WTC11 (cell line): Measurements from ENCODE around the gene ARHGEF12. TPM values are rescaled to one million over a fixed set of nuclear protein-coding genes. Genes with fewer than 3 reads are reported as not detected.

Source experiments
- ATAC-seq: fragments of 200-7000 bp; cut with Tn5 transposase; 2 replicates; pipeline ENCODE4 v1.10.0; 2021; ENCODE audit warnings: mild to moderate bottlenecking, moderate library complexity
- CTCF ChIA-PET: fragments of 300-600 bp; sonication (Branson Sonifier 250); formaldehyde crosslinking; loops from one replicate; lab custom pipeline; 2021; ENCODE audit warnings: antibody characterized with exemption; lab: Charles Lee
- POLR2A ChIA-PET: fragments of 350-600 bp; sonication (Branson Sonifier 250); formaldehyde crosslinking; loops from one replicate; lab custom pipeline; 2021; ENCODE audit warnings: antibody characterized with exemption; lab: Charles Lee
- DNase-seq: peaks from one replicate; pipeline ENCODE4 v3.0.0; 2021; ENCODE audit warnings: low spot score
- H3K27ac Mint-ChIP-seq: 2 replicates; pipeline ENCODE4 v1.8.0; 2021; ENCODE audit warnings: mixed read lengths
- H3K27me3 Mint-ChIP-seq: 2 replicates; pipeline ENCODE4 v1.8.0; 2021; ENCODE audit warnings: low read depth, mild to moderate bottlenecking, moderate library complexity, mixed read lengths
- H3K36me3 Mint-ChIP-seq: 2 replicates; pipeline ENCODE4 v1.8.0; 2021; ENCODE audit warnings: mixed read lengths
- H3K4me1 Mint-ChIP-seq: 2 replicates; pipeline ENCODE4 v1.8.0; 2022; ENCODE audit warnings: mixed read lengths
- H3K4me3 Mint-ChIP-seq: 2 replicates; pipeline ENCODE4 v1.8.0; 2021; ENCODE audit warnings: mild to moderate bottlenecking, moderate library complexity, mixed read lengths
- H3K9me3 Mint-ChIP-seq: 2 replicates; pipeline ENCODE4 v1.8.0; 2021; ENCODE audit warnings: mixed read lengths
- ATF1 ChIP-seq: sonication (generic); formaldehyde crosslinking; IDR thresholded peaks from 2 replicates; pipeline ENCODE4 v1.8.1; 2023; ENCODE audit warnings: mild to moderate bottlenecking, moderate library complexity, missing genetic modification reagents
- HMGA2 ChIP-seq: fragments of 250-450 bp; sonication (Bioruptor Pico); IDR thresholded peaks from 2 replicates; pipeline ENCODE4 v1.4.0; 2021; ENCODE audit warnings: mild to moderate bottlenecking, moderate library complexity
- IRF2 ChIP-seq: sonication (generic); formaldehyde crosslinking; IDR thresholded peaks from 2 replicates; pipeline ENCODE4 v1.8.0; 2022; ENCODE audit warnings: low read depth, missing genetic modification reagents, borderline replicate concordance
- MYBL2 ChIP-seq: sonication (generic); formaldehyde crosslinking; IDR thresholded peaks from 2 replicates; pipeline ENCODE4 v1.8.1; 2023; ENCODE audit warnings: mild to moderate bottlenecking, moderate library complexity, missing genetic modification reagents
- OVOL2 ChIP-seq: fragments of 250-450 bp; sonication (Bioruptor Pico); IDR thresholded peaks from 2 replicates; pipeline ENCODE4 v1.9.0; 2021; ENCODE audit warnings: mild to moderate bottlenecking, borderline replicate concordance
- PRRX2 ChIP-seq: fragments of 250-450 bp; sonication (Bioruptor Pico); IDR thresholded peaks from 2 replicates; pipeline ENCODE4 v1.8.0; 2021; ENCODE audit warnings: mild to moderate bottlenecking
- RELA ChIP-seq: sonication (generic); formaldehyde crosslinking; IDR thresholded peaks from 2 replicates; pipeline ENCODE4 v1.8.1; 2022; ENCODE audit warnings: missing genetic modification reagents, mild to moderate bottlenecking, borderline replicate concordance
- SMAD3 ChIP-seq: sonication (generic); formaldehyde crosslinking; IDR thresholded peaks from 2 replicates; pipeline ENCODE4 v1.8.0; 2022; ENCODE audit warnings: missing genetic modification reagents, mild to moderate bottlenecking, borderline replicate concordance
- SP1 ChIP-seq: sonication (generic); formaldehyde crosslinking; conservative IDR thresholded peaks from 2 replicates; pipeline ENCODE4 v1.8.1; 2022; ENCODE audit warnings: missing genetic modification reagents
- TCF7 ChIP-seq: sonication (generic); formaldehyde crosslinking; IDR thresholded peaks from 2 replicates; pipeline ENCODE4 v1.8.0; 2022; ENCODE audit warnings: mild to moderate bottlenecking, low read depth, missing genetic modification reagents, moderate library complexity
- TEAD1 ChIP-seq: sonication (generic); formaldehyde crosslinking; IDR thresholded peaks from 2 replicates; pipeline ENCODE4 v1.8.0; 2022; ENCODE audit warnings: mild to moderate bottlenecking, missing genetic modification reagents
- TEAD4 ChIP-seq: sonication (generic); formaldehyde crosslinking; IDR thresholded peaks from 2 replicates; pipeline ENCODE4 v1.8.0; 2022; ENCODE audit warnings: mild to moderate bottlenecking, missing genetic modification reagents
- ZNF423 ChIP-seq: fragments of 250-450 bp; sonication (Bioruptor Pico); IDR thresholded peaks from 2 replicates; pipeline ENCODE4 v2.1.2; 2022; ENCODE audit warnings: mild to moderate bottlenecking, moderate library complexity
- total RNA-seq: library from RNA; stranded (reverse); gene quantifications from 3 replicates; pipeline ENCODE4 v1.2.3, GENCODE V29; 2021
- TF ChIP-seq, protein P1 (sequence below): sonication (generic); formaldehyde crosslinking; IDR thresholded peaks from 2 replicates; pipeline ENCODE4 v1.8.0; 2022; ENCODE audit warnings: mild to moderate bottlenecking, missing genetic modification reagents
- TF ChIP-seq, protein P2 (sequence below): sonication (generic); formaldehyde crosslinking; IDR thresholded peaks from 2 replicates; pipeline ENCODE4 v1.8.0; 2022; ENCODE audit warnings: missing genetic modification reagents
- TF ChIP-seq, protein P3 (sequence below): sonication (generic); formaldehyde crosslinking; IDR thresholded peaks from 2 replicates; pipeline ENCODE4 v1.8.1; 2023; ENCODE audit warnings: mild to moderate bottlenecking, moderate library complexity, missing genetic modification reagents
- TF ChIP-seq, protein P4 (sequence below): sonication (generic); formaldehyde crosslinking; IDR thresholded peaks from 2 replicates; pipeline ENCODE4 v1.8.1; 2022; ENCODE audit warnings: low read depth, mild to moderate bottlenecking, moderate library complexity, missing genetic modification reagents, borderline replicate concordance
- TF ChIP-seq, protein P5 (sequence below): fragments of 200-600 bp; IDR thresholded peaks from 2 replicates; pipeline ENCODE4 v1.8.0; 2022; ENCODE audit warnings: antibody characterized with exemption
- TF ChIP-seq, protein P6 (sequence below): fragments of 250-450 bp; sonication (Bioruptor Pico); IDR thresholded peaks from 2 replicates; pipeline ENCODE4 v1.9.0; 2021; ENCODE audit warnings: mild to moderate bottlenecking
- TF ChIP-seq, protein P7 (sequence below): sonication (generic); formaldehyde crosslinking; IDR thresholded peaks from 2 replicates; pipeline ENCODE4 v1.8.1; 2022; ENCODE audit warnings: low read depth, missing genetic modification reagents, borderline replicate concordance

Gene ARHGEF12
- total RNA-seq, 1 experiment from 2014 or later, result 35.8 TPM

DNA sequence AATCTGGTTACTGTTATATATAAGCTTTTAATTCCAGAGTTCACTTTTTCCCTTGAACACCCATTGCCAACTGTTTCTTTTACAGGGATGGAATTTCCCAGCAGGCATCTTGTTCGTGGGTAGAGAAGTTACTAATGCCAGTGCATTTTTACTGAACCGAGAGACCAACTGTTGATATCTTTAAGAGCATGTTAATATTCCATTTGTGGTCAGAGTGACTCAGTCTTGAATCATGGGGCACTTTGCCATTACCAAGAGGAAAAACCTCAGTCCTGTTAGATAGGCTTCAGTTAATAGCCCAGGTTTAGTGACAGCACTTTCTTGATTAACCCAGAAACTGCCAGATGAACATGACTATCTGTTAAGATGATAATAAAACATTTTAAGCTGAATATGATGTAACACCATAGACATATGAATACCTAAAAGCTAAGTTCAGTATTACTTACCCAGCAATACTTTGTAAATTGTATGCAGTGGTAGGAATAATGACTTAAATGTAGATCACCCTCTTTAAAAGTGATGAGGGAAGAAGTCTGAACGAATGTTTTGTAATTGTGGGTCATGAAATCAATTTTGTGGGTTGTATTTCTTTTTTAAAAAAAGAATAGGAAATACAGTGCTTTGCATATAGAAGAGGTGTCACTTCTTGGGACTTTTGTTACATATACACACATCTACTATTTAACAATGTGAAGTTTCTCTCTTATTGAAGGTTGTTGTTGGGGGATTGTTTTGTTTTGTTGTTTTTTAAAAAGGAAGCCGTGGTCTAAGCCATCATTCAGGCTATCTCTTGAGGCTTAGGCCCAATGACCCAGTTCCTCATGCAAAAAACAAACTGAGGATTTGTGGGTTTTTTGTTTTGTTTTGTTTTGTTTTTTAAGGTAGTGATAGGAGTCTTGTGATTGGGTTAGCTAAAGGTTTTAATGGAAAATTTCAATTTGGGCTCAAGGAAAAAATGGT lies 96.1 kb downstream of the ARHGEF12 start:
- Mint-ChIP-seq H3K27ac (no peak overlapping the region), H3K4me1 (no peaks in the 10 kb centered on the region), H3K9me3 (no peaks in the 10 kb centered on the region), H3K27me3 (no peaks in the 10 kb centered on the region), H3K4me3 (no peak overlapping the region), H3K36me3 (no peaks in the 10 kb centered on the region)
- DNase-seq, result no peak
- TF ChIP-seq RELA (CRISPR knock-in tag) (no peak), OVOL2 (no peak), SP1 (CRISPR knock-in tag) (no peak), TEAD4 (no peak), TCF7 (CRISPR knock-in tag) (no peak), HMGA2 (no peak), ZNF423 (no peak), ATF1 (CRISPR knock-in tag) (no peak), MYBL2 (CRISPR knock-in tag) (no peak), IRF2 (CRISPR knock-in tag) (no peak), TEAD1 (no peak)
- TF ChIP-seq, protein P1, sequence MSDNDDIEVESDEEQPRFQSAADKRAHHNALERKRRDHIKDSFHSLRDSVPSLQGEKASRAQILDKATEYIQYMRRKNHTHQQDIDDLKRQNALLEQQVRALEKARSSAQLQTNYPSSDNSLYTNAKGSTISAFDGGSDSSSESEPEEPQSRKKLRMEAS (CRISPR knock-in tag), result no peak
- TF ChIP-seq, protein P2, sequence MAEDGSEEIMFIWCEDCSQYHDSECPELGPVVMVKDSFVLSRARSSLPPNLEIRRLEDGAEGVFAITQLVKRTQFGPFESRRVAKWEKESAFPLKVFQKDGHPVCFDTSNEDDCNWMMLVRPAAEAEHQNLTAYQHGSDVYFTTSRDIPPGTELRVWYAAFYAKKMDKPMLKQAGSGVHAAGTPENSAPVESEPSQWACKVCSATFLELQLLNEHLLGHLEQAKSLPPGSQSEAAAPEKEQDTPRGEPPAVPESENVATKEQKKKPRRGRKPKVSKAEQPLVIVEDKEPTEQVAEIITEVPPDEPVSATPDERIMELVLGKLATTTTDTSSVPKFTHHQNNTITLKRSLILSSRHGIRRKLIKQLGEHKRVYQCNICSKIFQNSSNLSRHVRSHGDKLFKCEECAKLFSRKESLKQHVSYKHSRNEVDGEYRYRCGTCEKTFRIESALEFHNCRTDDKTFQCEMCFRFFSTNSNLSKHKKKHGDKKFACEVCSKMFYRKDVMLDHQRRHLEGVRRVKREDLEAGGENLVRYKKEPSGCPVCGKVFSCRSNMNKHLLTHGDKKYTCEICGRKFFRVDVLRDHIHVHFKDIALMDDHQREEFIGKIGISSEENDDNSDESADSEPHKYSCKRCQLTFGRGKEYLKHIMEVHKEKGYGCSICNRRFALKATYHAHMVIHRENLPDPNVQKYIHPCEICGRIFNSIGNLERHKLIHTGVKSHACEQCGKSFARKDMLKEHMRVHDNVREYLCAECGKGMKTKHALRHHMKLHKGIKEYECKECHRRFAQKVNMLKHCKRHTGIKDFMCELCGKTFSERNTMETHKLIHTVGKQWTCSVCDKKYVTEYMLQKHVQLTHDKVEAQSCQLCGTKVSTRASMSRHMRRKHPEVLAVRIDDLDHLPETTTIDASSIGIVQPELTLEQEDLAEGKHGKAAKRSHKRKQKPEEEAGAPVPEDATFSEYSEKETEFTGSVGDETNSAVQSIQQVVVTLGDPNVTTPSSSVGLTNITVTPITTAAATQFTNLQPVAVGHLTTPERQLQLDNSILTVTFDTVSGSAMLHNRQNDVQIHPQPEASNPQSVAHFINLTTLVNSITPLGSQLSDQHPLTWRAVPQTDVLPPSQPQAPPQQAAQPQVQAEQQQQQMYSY (CRISPR knock-in tag), result no peak
- TF ChIP-seq, protein P3, sequence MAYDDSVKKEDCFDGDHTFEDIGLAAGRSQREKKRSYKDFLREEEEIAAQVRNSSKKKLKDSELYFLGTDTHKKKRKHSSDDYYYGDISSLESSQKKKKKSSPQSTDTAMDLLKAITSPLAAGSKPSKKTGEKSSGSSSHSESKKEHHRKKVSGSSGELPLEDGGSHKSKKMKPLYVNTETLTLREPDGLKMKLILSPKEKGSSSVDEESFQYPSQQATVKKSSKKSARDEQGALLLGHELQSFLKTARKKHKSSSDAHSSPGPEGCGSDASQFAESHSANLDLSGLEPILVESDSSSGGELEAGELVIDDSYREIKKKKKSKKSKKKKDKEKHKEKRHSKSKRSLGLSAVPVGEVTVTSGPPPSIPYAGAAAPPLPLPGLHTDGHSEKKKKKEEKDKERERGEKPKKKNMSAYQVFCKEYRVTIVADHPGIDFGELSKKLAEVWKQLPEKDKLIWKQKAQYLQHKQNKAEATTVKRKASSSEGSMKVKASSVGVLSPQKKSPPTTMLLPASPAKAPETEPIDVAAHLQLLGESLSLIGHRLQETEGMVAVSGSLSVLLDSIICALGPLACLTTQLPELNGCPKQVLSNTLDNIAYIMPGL, result no peak
- TF ChIP-seq, protein P4, sequence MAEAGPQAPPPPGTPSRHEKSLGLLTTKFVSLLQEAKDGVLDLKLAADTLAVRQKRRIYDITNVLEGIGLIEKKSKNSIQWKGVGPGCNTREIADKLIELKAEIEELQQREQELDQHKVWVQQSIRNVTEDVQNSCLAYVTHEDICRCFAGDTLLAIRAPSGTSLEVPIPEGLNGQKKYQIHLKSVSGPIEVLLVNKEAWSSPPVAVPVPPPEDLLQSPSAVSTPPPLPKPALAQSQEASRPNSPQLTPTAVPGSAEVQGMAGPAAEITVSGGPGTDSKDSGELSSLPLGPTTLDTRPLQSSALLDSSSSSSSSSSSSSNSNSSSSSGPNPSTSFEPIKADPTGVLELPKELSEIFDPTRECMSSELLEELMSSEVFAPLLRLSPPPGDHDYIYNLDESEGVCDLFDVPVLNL, result no peak
- TF ChIP-seq, protein P5, sequence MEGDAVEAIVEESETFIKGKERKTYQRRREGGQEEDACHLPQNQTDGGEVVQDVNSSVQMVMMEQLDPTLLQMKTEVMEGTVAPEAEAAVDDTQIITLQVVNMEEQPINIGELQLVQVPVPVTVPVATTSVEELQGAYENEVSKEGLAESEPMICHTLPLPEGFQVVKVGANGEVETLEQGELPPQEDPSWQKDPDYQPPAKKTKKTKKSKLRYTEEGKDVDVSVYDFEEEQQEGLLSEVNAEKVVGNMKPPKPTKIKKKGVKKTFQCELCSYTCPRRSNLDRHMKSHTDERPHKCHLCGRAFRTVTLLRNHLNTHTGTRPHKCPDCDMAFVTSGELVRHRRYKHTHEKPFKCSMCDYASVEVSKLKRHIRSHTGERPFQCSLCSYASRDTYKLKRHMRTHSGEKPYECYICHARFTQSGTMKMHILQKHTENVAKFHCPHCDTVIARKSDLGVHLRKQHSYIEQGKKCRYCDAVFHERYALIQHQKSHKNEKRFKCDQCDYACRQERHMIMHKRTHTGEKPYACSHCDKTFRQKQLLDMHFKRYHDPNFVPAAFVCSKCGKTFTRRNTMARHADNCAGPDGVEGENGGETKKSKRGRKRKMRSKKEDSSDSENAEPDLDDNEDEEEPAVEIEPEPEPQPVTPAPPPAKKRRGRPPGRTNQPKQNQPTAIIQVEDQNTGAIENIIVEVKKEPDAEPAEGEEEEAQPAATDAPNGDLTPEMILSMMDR, result no peak
- POLR2A ChIA-PET, result interaction anchor here (0.7 kb wide), 1 partner anchor 28 kb away, joined by 3 read pairs; no protein-coding TSS in a partner anchor
- no peak for ATAC-seq
- CTCF ChIA-PET, result interaction anchor here (0.6 to 2.2 kb wide), 13 partner anchors 8 to 263 kb away, joined by 3 to 9 read pairs (median 4); partner anchors contain the start of gene ARHGEF12

DNA sequence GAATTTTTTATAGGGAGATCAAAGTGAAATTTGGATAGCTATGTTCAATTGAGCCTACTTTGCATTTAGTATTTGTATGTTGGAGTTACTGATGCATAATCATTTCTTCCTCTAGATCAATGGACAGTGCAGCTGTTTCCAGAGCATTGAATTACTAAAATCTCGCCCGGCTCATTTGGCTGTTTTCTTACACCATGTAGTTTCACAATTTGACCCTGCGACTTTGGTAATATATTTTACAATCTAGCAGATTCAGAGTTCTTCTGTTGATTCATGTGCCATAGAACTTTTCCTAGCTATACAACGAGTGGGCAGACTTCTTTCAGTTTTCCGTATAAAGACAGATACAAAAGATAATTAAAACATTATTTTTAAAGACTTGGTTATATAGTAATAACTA lies 105.4 kb downstream of the ARHGEF12 start:
- DNase-seq (no peak), ATAC-seq (no peak)
- Mint-ChIP-seq H3K36me3 (peaks cover 8% of the 10 kb centered on the region), H3K4me1 (no peaks in the 10 kb centered on the region)
- TF ChIP-seq SMAD3 (no peak), PRRX2 (no peak)
- TF ChIP-seq, protein P6, sequence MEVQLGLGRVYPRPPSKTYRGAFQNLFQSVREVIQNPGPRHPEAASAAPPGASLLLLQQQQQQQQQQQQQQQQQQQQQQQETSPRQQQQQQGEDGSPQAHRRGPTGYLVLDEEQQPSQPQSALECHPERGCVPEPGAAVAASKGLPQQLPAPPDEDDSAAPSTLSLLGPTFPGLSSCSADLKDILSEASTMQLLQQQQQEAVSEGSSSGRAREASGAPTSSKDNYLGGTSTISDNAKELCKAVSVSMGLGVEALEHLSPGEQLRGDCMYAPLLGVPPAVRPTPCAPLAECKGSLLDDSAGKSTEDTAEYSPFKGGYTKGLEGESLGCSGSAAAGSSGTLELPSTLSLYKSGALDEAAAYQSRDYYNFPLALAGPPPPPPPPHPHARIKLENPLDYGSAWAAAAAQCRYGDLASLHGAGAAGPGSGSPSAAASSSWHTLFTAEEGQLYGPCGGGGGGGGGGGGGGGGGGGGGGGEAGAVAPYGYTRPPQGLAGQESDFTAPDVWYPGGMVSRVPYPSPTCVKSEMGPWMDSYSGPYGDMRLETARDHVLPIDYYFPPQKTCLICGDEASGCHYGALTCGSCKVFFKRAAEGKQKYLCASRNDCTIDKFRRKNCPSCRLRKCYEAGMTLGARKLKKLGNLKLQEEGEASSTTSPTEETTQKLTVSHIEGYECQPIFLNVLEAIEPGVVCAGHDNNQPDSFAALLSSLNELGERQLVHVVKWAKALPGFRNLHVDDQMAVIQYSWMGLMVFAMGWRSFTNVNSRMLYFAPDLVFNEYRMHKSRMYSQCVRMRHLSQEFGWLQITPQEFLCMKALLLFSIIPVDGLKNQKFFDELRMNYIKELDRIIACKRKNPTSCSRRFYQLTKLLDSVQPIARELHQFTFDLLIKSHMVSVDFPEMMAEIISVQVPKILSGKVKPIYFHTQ (CRISPR knock-in tag), result no peak
- TF ChIP-seq, protein P7, sequence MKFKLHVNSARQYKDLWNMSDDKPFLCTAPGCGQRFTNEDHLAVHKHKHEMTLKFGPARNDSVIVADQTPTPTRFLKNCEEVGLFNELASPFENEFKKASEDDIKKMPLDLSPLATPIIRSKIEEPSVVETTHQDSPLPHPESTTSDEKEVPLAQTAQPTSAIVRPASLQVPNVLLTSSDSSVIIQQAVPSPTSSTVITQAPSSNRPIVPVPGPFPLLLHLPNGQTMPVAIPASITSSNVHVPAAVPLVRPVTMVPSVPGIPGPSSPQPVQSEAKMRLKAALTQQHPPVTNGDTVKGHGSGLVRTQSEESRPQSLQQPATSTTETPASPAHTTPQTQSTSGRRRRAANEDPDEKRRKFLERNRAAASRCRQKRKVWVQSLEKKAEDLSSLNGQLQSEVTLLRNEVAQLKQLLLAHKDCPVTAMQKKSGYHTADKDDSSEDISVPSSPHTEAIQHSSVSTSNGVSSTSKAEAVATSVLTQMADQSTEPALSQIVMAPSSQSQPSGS (CRISPR knock-in tag), result no peak
- TF ChIP-seq, all 79 proteins: peak for 0
- Mint-ChIP-seq H3K27ac (no peak overlapping the region), H3K27me3 (no peaks in the 10 kb centered on the region), H3K4me3 (no peak overlapping the region), H3K9me3 (no peaks in the 10 kb centered on the region)
- ChIA-PET POLR2A (no interaction called here), CTCF (interaction anchor here (0.6 to 1.2 kb wide), 2 partner anchors 26 to 261 kb away, joined by 3 read pairs; no protein-coding TSS in a partner anchor)
